ENCODE measurements around the gene UBE3B.

UBE3B gene

DNA sequence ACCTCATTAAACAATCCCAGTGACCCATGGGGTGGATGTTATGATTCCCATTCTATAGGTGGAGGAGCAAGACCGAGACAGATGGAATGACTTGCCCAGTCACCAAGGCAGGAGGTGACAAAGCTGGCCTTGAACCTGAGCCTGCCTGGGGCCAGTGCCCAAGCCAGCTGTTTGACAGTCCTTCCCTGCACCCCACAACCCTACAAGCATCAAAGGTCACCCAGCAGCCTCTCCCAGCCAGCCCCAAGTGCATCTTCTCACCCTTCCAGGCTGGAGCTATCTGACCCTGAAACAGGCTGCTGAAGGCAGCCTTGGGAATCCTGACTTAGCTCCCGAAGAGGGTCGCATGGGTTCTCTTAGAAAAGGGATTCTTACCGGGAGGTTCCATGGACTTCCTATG is 75.5 kb downstream of the UBE3B start:
- Histone ChIP-seq H3K4me1 (ENCODE audit: control insufficient read depth in 5 of 5, insufficient read depth in 5 of 5, low read length in 5 of 5) (peaks cover 4 to 19% (median 12%) of the 10 kb centered on the region in 5 donors), H3K9ac (ENCODE audit: low read length in 5 of 5) (no peak overlapping the region), H3K36me3 (ENCODE audit: control insufficient read depth in 5 of 5, insufficient read depth in 5 of 5, low read length in 5 of 5) (peaks cover 0 to 20% (median 16%) of the 10 kb centered on the region in 5 donors), H3K9me3 (ENCODE audit: control insufficient read depth in 5 of 5, low read length in 5 of 5) (no peaks in the 10 kb centered on the region), H3K4me3 (ENCODE audit: low read depth in 1 of 5, low read length in 5 of 5) (no peak overlapping the region), H3K27me3 (ENCODE audit: control insufficient read depth in 5 of 5, insufficient read depth in 4 of 5, low read length in 5 of 5) (peaks cover 9 to 43% (median 21%) of the 10 kb centered on the region in 5 donors), H3K27ac (ENCODE audit: low read depth, low read length) (no peak overlapping the region)

DNA sequence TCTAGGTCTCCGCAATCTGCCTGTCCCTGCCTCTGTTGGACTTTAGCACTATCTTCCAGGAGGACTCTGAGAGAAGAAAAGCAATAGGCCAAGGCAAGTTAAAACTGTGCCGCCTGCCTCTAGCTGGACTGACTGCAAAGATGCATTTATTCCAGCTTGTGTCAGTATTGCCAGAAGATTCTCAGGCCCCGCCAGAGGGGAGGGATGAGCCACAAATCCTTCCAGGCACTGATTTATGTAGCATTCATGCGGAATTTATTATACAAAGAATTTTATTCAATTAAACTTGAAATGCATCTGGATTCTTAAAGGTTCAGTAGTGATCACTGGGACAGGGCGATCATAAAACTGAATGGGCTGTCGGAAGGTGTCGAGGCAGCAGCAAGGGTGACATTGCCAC is 76.0 kb downstream of the UBE3B start:
- Histone ChIP-seq H3K36me3 (ENCODE audit: control insufficient read depth in 5 of 5, insufficient read depth in 5 of 5, low read length in 5 of 5) (peaks cover 0 to 23% (median 20%) of the 10 kb centered on the region in 5 donors), H3K27ac (ENCODE audit: low read depth, low read length) (no peak overlapping the region), H3K4me1 (ENCODE audit: control insufficient read depth in 5 of 5, insufficient read depth in 5 of 5, low read length in 5 of 5) (peaks cover 4 to 15% (median 10%) of the 10 kb centered on the region in 5 donors), H3K27me3 (ENCODE audit: control insufficient read depth in 5 of 5, insufficient read depth in 4 of 5, low read length in 5 of 5) (peaks cover 9 to 39% (median 21%) of the 10 kb centered on the region in 5 donors), H3K4me3 (ENCODE audit: low read depth in 1 of 5, low read length in 5 of 5) (no peak overlapping the region), H3K9ac (ENCODE audit: low read length in 5 of 5) (no peak overlapping the region), H3K9me3 (ENCODE audit: control insufficient read depth in 5 of 5, low read length in 5 of 5) (no peaks in the 10 kb centered on the region)

DNA sequence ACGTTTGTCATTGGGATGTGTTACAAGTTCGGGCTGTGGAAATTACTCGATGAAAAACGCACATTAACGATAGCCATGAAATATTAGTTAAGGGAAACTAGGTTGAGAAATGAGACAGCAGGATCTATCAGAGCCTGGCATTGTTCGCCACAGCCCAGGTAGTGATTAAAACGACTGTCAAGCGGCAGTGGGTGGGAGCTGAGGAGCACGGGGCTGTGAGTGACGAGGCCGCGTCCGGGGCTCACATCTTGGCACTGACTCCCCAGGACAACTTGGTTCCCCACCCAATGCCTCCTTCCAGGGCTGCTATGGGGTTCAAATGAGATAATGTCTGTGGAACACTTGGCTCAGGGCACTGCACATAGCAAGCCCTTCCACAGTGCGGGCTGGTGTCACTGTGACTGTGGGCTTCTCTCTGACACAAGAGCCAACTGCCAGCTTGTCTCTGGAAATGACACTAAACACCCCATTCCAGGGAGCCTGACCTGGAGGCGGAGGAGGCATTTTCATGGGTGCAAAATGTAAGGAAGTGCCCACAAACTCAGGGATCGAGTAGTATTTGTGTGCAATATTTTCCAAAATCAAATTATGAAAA is 76.6 kb downstream of the UBE3B start:
- no peak overlapping the region for H3K9ac ChIP-seq (ENCODE audit: low read length in 5 of 5)
- H3K27me3 ChIP-seq (ENCODE audit: control insufficient read depth in 5 of 5, insufficient read depth in 4 of 5, low read length in 5 of 5), result peaks cover 8 to 35% (median 21%) of the 10 kb centered on the region in 5 donors
- H3K27ac ChIP-seq (ENCODE audit: low read depth, low read length), result no peak overlapping the region
- peaks cover 0 to 27% (median 25%) of the 10 kb centered on the region in 5 donors for H3K36me3 ChIP-seq (ENCODE audit: control insufficient read depth in 5 of 5, insufficient read depth in 5 of 5, low read length in 5 of 5)
- H3K9me3 ChIP-seq (ENCODE audit: control insufficient read depth in 5 of 5, low read length in 5 of 5), result no peaks in the 10 kb centered on the region
- H3K4me3 ChIP-seq (ENCODE audit: low read depth in 1 of 5, low read length in 5 of 5), result no peak overlapping the region
- peaks cover 4 to 10% (median 6%) of the 10 kb centered on the region in 5 donors for H3K4me1 ChIP-seq (ENCODE audit: control insufficient read depth in 5 of 5, insufficient read depth in 5 of 5, low read length in 5 of 5)

DNA sequence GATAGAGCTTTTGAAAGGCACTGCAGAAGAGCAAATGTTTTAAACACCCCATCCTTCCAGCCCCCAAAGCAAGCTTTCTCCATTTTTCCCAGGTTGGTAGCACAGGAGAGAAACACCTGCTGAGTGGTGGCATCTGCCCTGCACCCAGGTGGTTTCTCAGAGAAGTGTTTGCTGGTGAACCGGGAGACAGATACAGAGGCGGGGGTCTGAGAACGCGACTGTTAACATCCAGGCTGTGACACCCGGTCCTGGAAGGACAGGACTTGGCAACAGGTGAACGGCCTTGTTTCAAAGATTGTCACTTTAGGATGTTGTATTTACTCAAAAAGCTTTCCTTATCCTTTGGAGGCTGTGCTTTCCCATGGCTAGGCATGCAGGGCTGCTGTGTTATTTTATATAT is 77.3 kb downstream of the UBE3B start:
- Histone ChIP-seq H3K9ac (ENCODE audit: low read length in 5 of 5) (no peak overlapping the region), H3K27ac (ENCODE audit: low read depth, low read length) (no peak overlapping the region), H3K9me3 (ENCODE audit: control insufficient read depth in 5 of 5, low read length in 5 of 5) (no peaks in the 10 kb centered on the region), H3K4me1 (ENCODE audit: control insufficient read depth in 5 of 5, insufficient read depth in 5 of 5, low read length in 5 of 5) (peaks cover 4 to 10% (median 6%) of the 10 kb centered on the region in 5 donors), H3K4me3 (ENCODE audit: low read depth in 1 of 5, low read length in 5 of 5) (no peak overlapping the region), H3K36me3 (ENCODE audit: control insufficient read depth in 5 of 5, insufficient read depth in 5 of 5, low read length in 5 of 5) (peaks cover 0 to 35% (median 26%) of the 10 kb centered on the region in 5 donors), H3K27me3 (ENCODE audit: control insufficient read depth in 5 of 5, insufficient read depth in 4 of 5, low read length in 5 of 5) (peaks cover 6 to 32% (median 21%) of the 10 kb centered on the region in 5 donors)

DNA sequence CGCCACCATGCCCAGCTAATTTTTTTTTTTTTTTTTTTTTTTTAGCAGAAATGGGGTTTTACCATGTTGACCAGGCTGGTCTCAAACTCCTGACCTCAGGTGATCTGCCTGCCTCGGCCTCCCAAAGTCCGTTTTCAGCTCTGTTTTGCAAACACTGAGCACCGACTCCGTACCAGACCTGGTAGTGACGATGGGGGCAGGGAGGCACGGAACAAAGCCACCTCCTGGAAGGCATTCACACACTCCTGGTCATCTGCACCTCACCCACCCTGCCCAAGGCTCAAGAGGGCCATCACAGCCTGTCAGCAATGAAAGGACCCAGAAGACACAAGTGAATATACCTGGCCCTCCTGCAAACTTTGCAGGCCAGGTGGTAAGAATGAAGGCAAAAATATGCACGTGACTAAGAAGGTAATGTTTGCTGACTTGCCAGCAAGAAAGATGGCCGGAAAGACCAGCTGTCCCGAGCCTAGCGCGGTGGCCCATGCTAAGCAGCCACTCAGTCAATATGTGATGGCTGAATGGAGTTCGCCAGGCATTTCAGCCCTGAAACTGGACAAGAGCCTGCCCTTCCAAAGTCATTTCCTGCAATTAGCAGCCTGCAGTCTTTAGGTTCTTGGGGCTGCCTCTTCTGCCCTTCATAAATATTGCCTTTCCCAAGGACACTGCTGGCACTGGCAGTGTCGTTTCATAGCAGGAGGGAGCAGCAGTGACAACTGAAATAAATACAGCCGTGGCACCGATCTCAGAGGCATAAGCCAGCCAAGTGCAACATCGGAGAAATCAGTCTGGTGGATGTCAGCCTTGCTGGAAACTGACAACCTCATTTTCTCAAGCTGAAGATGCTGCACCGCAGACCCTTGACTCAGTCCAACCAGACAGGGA is 78.2 kb downstream of the UBE3B start:
- Histone ChIP-seq H3K4me3 (ENCODE audit: low read depth in 1 of 5, low read length in 5 of 5) (no peak overlapping the region), H3K4me1 (ENCODE audit: control insufficient read depth in 5 of 5, insufficient read depth in 5 of 5, low read length in 5 of 5) (peaks cover 4 to 10% (median 6%) of the 10 kb centered on the region in 5 donors), H3K9ac (ENCODE audit: low read length in 5 of 5) (no peak overlapping the region), H3K36me3 (ENCODE audit: control insufficient read depth in 5 of 5, insufficient read depth in 5 of 5, low read length in 5 of 5) (peaks cover 0 to 40% (median 30%) of the 10 kb centered on the region in 5 donors), H3K9me3 (ENCODE audit: control insufficient read depth in 5 of 5, low read length in 5 of 5) (no peaks in the 10 kb centered on the region), H3K27me3 (ENCODE audit: control insufficient read depth in 5 of 5, insufficient read depth in 4 of 5, low read length in 5 of 5) (peaks cover 6 to 24% (median 13%) of the 10 kb centered on the region in 5 donors), H3K27ac (ENCODE audit: low read depth, low read length) (no peak overlapping the region)

DNA sequence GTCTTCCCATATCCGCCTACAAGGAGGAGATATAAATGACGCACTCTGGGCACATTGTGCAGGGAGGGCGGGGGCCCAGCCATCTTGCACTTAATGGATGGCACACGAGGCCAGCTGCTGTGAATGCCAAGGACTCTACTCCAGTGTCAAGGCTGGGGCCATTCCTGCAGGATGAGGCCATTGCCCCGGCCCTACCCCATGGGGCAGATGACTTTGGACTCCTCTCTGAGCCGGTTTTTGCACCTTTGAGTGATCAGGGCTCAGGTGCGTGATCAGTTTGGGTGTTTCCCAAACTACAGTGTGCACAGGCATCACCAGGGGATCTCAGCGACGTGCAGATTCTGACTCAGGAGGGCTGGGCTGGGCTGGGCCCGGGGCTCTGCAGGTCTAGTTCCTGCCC is 79.8 kb downstream of the UBE3B start:
- Histone ChIP-seq H3K27ac (ENCODE audit: low read depth, low read length) (no peak overlapping the region), H3K4me1 (ENCODE audit: control insufficient read depth in 5 of 5, insufficient read depth in 5 of 5, low read length in 5 of 5) (peaks cover 4 to 10% (median 6%) of the 10 kb centered on the region in 5 donors), H3K27me3 (ENCODE audit: control insufficient read depth in 5 of 5, insufficient read depth in 4 of 5, low read length in 5 of 5) (peaks cover 6 to 17% (median 7%) of the 10 kb centered on the region in 5 donors), H3K9me3 (ENCODE audit: control insufficient read depth in 5 of 5, low read length in 5 of 5) (no peaks in the 10 kb centered on the region), H3K4me3 (ENCODE audit: low read depth in 1 of 5, low read length in 5 of 5) (no peak overlapping the region), H3K9ac (ENCODE audit: low read length in 5 of 5) (no peak overlapping the region), H3K36me3 (ENCODE audit: control insufficient read depth in 5 of 5, insufficient read depth in 5 of 5, low read length in 5 of 5) (peaks cover 0 to 48% (median 43%) of the 10 kb centered on the region in 5 donors)

DNA sequence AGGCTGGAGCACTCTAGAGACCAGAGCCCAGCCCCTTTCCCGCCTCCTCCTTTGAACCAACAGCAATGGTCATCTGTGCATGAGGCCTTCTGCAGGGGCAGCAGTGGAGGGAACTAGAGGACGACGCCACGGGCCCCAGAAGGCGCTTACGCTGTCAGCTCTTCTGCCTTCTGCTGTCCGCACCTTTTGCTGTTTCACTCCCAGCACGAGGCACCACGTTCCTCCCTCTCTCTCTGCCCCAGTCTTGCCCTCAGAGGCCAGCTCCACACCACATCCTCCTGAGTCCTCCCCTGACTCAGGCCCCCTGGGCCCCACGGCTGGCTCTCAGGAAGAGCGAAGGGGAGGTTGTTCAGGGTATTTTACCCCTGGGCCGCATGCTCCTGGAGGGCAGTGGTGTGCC is 80.4 kb downstream of the UBE3B start:
- Histone ChIP-seq H3K4me1 (ENCODE audit: control insufficient read depth in 5 of 5, insufficient read depth in 5 of 5, low read length in 5 of 5) (peaks cover 4 to 10% (median 6%) of the 10 kb centered on the region in 5 donors), H3K9ac (ENCODE audit: low read length in 5 of 5) (no peak overlapping the region), H3K9me3 (ENCODE audit: control insufficient read depth in 5 of 5, low read length in 5 of 5) (no peaks in the 10 kb centered on the region), H3K4me3 (ENCODE audit: low read depth in 1 of 5, low read length in 5 of 5) (no peak overlapping the region), H3K27me3 (ENCODE audit: control insufficient read depth in 5 of 5, insufficient read depth in 4 of 5, low read length in 5 of 5) (peaks cover 6 to 17% (median 7%) of the 10 kb centered on the region in 5 donors), H3K27ac (ENCODE audit: low read depth, low read length) (no peak overlapping the region), H3K36me3 (ENCODE audit: control insufficient read depth in 5 of 5, insufficient read depth in 5 of 5, low read length in 5 of 5) (peaks cover 0 to 54% (median 47%) of the 10 kb centered on the region in 5 donors)

DNA sequence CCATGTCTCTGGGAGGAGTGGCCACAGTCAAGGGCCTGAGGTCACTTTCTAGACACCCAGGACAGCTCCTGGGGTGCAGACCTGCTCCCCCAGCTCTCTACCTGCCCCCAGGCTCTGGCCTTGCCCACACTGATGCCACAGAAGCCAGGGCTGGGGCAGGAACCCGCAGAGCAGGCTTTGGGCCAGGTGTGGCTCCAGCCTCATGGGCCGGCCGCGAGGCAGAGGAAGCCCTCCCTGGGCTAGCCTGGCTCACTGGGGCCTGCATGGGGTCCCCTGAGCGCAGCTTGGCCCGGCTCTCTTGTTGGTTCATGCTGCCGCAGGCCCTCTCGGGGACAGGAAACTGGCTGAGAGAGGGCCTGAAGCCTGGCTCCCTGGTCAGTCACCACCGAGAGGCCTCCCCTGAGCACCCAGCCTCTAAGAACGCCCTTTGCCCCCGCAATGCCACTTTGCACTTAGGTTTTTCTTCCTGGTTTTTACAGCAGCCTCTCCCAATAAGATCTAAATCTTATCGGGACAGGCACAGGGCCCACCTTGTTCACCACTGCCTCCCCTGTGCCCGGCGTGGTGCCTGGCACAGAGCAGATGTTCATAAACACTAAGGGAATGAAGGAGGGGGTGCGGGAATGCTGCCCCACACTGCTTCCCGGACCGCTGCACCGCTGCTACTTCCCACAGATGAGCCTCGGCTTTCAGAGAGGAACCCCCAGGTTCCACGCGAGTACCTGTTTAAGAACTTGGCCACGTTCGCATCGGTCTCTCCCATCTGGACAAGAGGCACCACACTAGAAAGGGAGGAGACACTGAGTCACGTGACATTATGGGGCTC is 81.2 kb downstream of the UBE3B start:
- H3K9me3 ChIP-seq (ENCODE audit: control insufficient read depth in 5 of 5, low read length in 5 of 5), result no peaks in the 10 kb centered on the region
- peaks cover 3 to 13% (median 7%) of the 10 kb centered on the region in 5 donors for H3K4me1 ChIP-seq (ENCODE audit: control insufficient read depth in 5 of 5, insufficient read depth in 5 of 5, low read length in 5 of 5)
- no peak overlapping the region for H3K9ac ChIP-seq (ENCODE audit: low read length in 5 of 5)
- H3K4me3 ChIP-seq (ENCODE audit: low read depth in 1 of 5, low read length in 5 of 5), result no peak overlapping the region
- peaks cover 6 to 10% (median 7%) of the 10 kb centered on the region in 5 donors for H3K27me3 ChIP-seq (ENCODE audit: control insufficient read depth in 5 of 5, insufficient read depth in 4 of 5, low read length in 5 of 5)
- no peak overlapping the region for H3K27ac ChIP-seq (ENCODE audit: low read depth, low read length)
- peaks cover 0 to 62% (median 55%) of the 10 kb centered on the region in 5 donors for H3K36me3 ChIP-seq (ENCODE audit: control insufficient read depth in 5 of 5, insufficient read depth in 5 of 5, low read length in 5 of 5)

DNA sequence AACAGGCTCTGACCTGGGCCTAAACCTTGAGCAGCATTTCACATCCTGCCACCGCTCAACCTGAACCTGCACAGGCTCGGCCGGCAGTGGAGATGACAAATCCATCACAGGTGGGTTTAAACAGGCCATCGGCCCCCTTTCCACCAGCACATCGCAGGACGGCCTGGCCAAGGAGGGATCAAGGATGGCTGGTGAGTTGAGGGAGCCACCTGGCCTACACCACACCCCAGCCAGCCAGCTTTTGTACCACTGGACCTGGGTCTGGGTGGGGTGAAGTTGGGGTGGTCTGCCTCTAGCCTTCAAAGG is 81.7 kb downstream of the UBE3B start:
- H3K4me3 ChIP-seq (ENCODE audit: low read depth in 1 of 5, low read length in 5 of 5), result no peak overlapping the region
- peaks cover 0 to 66% (median 58%) of the 10 kb centered on the region in 5 donors for H3K36me3 ChIP-seq (ENCODE audit: control insufficient read depth in 5 of 5, insufficient read depth in 5 of 5, low read length in 5 of 5)
- H3K27me3 ChIP-seq (ENCODE audit: control insufficient read depth in 5 of 5, insufficient read depth in 4 of 5, low read length in 5 of 5), result peaks cover 1 to 6% (median 3%) of the 10 kb centered on the region in 5 donors
- no peak overlapping the region for H3K27ac ChIP-seq (ENCODE audit: low read depth, low read length)
- H3K9me3 ChIP-seq (ENCODE audit: control insufficient read depth in 5 of 5, low read length in 5 of 5), result no peaks in the 10 kb centered on the region
- no peak overlapping the region for H3K9ac ChIP-seq (ENCODE audit: low read length in 5 of 5)
- H3K4me1 ChIP-seq (ENCODE audit: control insufficient read depth in 5 of 5, insufficient read depth in 5 of 5, low read length in 5 of 5), result peaks cover 0 to 13% (median 3%) of the 10 kb centered on the region in 5 donors

Measured in subcutaneous abdominal adipose tissue (tissue), 5 donors.